GM11168 (cell line): Measurements from ENCODE around the gene TMEM116.

Experiments used
- in situ Hi-C: fragments of 300-500 bp; cut with MboI; formaldehyde crosslinking; loops from one replicate; pipeline ENCODE4 v1.12.0; 2022; ENCODE audit warnings: low sequenced_read_pairs; ENCODE audit not compliant: unreplicated experiment

The TMEM116 gene

DNA sequence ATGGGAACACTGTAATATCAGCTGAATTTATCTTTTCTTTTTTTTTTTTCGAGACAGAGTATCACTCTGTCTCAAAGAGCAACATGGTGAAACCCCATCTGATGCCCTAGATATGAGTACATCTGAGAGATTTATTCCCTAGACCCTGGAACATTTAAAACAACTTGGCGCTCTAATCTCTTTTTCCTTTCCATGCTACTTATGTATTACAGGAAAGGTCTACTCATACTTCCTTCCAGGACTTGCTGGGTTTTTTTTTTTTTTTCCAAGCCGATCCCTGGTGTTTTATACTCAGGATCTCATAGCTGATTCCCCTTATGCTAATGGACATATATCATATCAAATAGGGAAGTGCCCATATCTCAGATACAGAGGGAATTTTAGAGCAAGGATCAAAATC, 87.8 kb downstream of the TMEM116 start:
- in situ Hi-C loops, result no loop called here

DNA sequence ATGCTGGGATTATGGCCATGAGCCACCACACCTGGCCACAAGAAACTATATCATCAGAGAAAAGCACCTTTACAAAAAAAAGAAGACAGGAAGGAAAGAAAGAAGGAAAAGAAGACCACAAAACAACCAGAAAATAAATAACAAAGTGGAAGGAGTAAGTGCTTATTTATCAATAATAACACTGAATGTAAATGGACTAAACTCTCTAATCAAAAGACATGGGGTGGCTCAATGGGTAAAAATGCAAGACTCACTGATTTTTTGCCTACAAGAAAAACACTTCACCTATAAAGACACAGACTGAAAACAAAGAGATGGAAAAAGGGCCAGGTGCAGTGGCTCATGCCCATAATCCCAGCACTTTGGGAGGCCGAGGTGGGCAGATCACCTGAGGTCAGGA, 105.2 kb downstream of the TMEM116 start:
- in situ Hi-C loops, result no loop called here

DNA sequence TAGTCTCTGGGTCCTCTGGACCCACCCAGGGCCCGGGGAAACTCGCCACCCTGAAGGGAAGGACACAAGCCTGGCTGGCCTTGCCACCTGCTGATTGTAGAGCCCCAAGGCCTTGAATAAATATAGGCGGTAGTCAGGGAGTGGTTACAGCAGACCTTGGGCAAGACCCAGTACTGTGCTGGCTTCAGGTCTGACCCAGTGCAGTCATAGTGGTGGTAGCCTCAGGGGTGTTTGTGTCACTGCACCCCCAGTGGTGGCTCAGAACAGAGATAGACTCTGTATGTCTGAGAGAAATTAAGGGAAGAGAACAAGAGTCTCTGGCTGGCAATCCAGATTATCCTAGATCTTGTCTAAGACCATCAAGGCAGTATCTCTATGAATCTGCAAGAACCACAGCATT, 107.5 kb downstream of the TMEM116 start:
- in situ Hi-C loops, result no loop called here

DNA sequence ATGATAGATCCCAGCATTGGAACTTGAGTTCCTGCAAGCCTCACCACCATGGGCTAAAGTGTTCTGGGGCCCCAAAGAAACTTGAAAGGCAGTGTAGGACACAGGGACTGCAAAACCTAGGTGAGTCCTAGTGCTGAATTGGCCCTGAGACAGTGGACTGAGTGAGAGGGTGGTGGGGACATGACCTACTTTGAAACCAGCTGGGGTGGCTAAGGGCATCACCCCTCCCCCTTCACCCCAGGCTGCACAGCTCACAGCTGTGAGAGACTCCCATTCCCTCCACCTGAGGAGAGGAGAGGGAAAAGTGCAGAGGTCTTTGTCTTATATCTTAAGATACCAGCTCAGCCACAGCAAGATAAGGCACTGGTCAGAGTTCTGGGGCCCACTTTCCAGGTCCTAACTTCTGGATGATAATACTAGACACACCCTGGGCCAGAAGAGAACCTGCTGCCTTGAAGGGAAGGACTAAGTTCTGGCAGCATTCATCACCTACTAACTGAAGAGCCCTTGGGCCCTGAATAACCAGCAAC, 108.5 kb downstream of the TMEM116 start:
- in situ Hi-C loops, result no loop called here

DNA sequence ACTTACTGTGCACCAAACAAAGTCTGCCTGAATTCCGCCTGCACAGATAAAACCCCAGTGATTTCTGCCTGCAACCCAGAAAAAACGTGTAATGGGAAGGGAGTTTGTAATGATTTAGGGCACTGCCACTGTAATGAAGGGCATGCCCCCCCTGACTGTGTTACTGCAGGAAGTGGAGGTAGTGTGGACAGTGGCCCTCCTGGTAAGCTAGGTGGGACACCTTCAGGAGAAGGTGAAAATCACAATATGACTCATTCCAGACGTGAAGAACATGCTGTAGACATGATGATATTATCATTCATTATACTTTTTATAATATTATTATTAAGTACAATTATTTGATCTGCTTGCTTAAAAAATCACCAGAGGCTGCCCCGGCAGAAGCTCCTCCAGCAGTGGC, 111.8 kb downstream of the TMEM116 start:
- in situ Hi-C loops, result no loop called here

DNA sequence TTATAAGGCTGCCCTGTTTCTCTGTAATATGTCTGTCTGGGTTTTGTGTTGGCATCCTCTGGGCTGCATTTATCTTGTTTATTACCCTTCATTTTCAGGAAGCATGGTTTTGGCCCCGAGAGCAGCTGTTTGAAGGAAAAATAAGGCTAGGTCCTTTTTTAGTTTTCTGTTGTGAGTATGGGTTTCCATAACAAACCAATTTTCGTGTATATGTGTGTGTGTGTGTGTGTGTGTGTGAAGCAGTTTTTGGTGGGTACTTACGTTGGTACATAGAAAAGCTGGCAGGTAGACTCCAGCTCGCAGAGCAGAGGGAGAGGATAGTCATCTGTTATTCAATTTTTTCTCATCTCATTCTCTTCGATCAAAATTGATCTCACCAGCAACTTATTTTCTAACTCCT, 118.4 kb downstream of the TMEM116 start:
- in situ Hi-C loops, result no loop called here

DNA sequence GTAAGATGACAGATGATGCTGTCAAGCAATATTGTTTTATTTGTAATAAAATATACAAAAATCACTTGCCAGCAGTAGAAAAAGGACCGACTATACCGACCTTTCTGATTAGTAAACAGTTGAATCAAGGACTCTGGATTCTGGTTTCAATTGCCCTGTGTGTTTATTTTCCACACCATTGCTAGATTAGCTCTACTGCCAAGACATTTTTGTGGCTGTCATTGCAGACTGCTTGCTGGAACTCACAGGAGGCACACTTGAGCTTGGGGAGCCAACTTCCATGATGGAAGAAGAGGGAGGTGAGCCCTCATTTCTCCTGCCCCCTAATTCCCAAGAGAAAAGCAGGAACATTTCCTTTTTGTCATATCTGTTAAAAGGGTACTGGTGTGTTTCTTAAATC, 119.7 kb downstream of the TMEM116 start:
- in situ Hi-C loops, result no loop called here

DNA sequence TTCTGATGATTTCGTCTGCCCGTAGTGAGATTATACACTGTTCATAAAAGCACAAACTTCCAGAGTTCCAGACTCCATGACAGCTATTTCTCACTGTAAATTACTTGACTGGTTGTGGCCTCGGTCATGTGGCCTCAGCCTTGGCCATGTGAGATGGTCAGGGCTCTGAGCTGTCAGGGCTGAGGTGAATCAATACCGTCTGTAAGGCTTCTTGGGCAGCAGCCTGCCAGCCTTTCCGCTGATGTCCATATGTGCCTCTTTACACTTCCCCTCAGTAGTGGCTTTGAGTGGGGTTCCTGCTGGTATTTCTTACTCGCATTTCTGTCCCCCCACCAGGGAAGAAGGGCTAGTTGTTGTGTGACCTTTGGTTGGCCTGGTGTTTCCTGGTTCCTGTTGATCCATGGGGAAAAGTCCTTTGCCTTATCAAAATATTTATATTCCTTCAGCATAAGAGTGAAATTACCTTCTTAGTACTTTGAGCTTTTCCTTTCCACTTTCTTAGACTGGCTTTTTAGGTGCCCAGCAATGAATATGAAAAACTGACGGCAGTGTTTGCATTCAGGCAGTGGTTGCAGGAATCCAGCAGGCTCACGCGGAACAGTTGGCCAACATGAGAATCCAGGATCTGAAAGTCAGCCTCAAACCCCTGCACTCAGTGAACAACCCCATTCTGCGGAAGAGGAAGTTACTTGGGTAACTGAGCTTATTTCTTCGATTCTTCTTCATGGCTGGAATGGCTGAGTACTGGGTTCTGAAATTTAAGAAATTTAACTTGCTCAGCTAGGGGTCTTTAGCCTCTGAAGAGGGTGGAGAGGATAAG, 124.8 kb downstream of the TMEM116 start:
- in situ Hi-C loops, result no loop called here

DNA sequence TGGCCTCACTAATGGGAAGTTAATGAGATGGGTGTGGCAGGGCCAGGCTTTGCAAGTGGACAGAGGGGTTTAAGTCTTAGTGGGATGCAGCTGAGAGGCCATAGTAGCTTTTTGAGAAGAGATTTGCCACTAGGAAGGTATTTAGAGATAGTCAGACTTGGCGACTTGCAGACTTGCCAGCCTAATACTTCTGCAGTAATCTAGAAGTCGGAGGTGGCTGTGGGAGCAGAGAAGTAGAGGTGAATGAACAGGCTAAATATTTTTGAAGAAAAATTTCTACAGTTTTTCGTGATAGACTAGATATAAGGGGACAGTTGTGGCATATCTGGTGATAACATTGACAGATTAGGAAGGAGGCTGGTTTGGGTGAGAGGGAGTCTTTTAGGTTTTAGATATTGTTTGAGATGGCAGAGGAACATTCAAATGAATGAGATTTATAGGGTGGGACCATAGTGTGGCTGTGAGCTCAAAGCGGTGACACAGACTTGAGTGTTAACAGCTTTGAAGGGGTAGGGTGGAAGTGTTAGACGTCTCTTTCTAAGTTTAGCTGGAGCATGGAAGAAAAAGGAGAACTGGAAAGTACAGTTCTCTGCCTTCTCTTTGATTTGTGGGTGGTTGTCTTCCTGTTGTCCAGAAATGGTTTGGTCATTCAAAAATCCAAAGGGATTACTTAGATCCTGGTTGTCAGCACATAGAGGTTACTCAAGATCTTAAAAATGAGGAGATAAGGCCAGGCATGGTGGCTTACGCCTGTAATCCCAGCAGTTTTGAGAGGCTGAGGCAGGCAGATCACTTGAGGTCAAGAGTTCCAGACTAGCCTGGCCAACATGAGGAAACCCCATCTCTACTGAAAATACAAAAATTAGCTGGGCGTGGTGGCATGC, 126.1 kb downstream of the TMEM116 start:
- in situ Hi-C loops, result no loop called here

DNA sequence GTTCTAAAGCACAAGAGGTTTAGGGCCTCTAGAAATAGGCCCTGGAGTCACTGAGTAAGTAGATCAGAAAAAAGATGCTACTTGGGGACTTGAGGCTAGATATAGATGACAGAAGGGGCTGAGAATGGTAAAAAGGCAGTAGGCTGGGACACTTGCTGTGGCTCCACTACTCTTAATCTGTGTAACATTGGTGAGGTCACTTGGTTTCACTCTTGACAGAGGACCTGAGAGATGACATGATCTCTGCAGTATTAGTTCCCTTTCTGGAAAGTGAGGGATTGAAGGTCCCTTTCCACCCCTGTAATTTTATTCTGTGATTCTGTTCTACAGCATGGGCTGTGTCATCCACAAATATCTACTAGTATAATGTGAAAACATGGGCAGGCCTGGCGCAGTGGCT, 131.2 kb downstream of the TMEM116 start:
- in situ Hi-C loops, result no loop called here
